Measurements from ENCODE around the gene PLA2R1. TPM values are rescaled to one million over a fixed set of nuclear protein-coding genes. Genes with fewer than 3 reads are reported as not detected.

PLA2R1 gene
- polyA plus RNA-seq, 4 donors = 3.3 to 24.6 (median 4.3) TPM

- peaks cover 0 to 17% (median 12%) of the 10 kb centered on the region in 3 donors for H3K36me3 ChIP-seq (ENCODE audit: control insufficient read depth in 3 of 3, insufficient read depth in 2 of 3, low read depth in 1 of 3, low read length in 3 of 3)
- no peak overlapping the region for H3K27ac ChIP-seq (ENCODE audit: low read depth in 1 of 3, low read length in 2 of 3)
- no peaks in the 10 kb centered on the region for H3K27me3 ChIP-seq (ENCODE audit: control insufficient read depth in 3 of 3, insufficient read depth in 3 of 3, low read length in 3 of 3)
- WGBS, 3 donors = 28 to 52% (median 41%) methylated on average over 2 of the region's 2 CpGs
- H3K4me1 ChIP-seq (ENCODE audit: control insufficient read depth in 3 of 3, insufficient read depth in 2 of 3, low read depth in 1 of 3, low read length in 2 of 3) = peaks cover 0 to under 1% (median 0%) of the 10 kb centered on the region in 3 donors
- FAIRE-seq (no peak), DNase-seq (no peak)
- no peak overlapping the region for H3K4me3 ChIP-seq (ENCODE audit: low read depth in 1 of 3, low read length in 3 of 3)
- no peaks in the 10 kb centered on the region for H3K9me3 ChIP-seq (ENCODE audit: control insufficient read depth in 2 of 2, insufficient read depth in 1 of 2, low read depth in 1 of 2, low read length in 1 of 2)
Measured at GRCh38 chr2:160014227-160014626, 48.2 kb downstream of the PLA2R1 start.

- no peaks in the 10 kb centered on the region for H3K9me3 ChIP-seq (ENCODE audit: control insufficient read depth in 2 of 2, insufficient read depth in 1 of 2, low read depth in 1 of 2, low read length in 1 of 2)
- no peak overlapping the region for H3K4me3 ChIP-seq (ENCODE audit: low read depth in 1 of 3, low read length in 3 of 3)
- no peaks in the 10 kb centered on the region for H3K27me3 ChIP-seq (ENCODE audit: control insufficient read depth in 3 of 3, insufficient read depth in 3 of 3, low read length in 3 of 3)
- 67 to 75% (median 72%) methylated on average over 5 of the region's 5 CpGs for WGBS, 3 donors
- peaks cover 0 to 20% (median 18%) of the 10 kb centered on the region in 3 donors for H3K36me3 ChIP-seq (ENCODE audit: control insufficient read depth in 3 of 3, insufficient read depth in 2 of 3, low read depth in 1 of 3, low read length in 3 of 3)
- no peaks in the 10 kb centered on the region for H3K4me1 ChIP-seq (ENCODE audit: control insufficient read depth in 3 of 3, insufficient read depth in 2 of 3, low read depth in 1 of 3, low read length in 2 of 3)
- DNase-seq (no peak), FAIRE-seq (no peak)
- no peak overlapping the region for H3K27ac ChIP-seq (ENCODE audit: low read depth in 1 of 3, low read length in 2 of 3)
Measured at GRCh38 chr2:160010361-160011145, 51.9 kb downstream of the PLA2R1 start.

GRCh38 chr2:160007111-160007510 is 55.3 kb downstream of the PLA2R1 start:
- Histone ChIP-seq H3K4me3 (ENCODE audit: low read depth in 1 of 3, low read length in 3 of 3) (no peak overlapping the region), H3K9me3 (ENCODE audit: control insufficient read depth in 2 of 2, insufficient read depth in 1 of 2, low read depth in 1 of 2, low read length in 1 of 2) (no peaks in the 10 kb centered on the region), H3K4me1 (ENCODE audit: control insufficient read depth in 3 of 3, insufficient read depth in 2 of 3, low read depth in 1 of 3, low read length in 2 of 3) (no peaks in the 10 kb centered on the region), H3K27ac (ENCODE audit: low read depth in 1 of 3, low read length in 2 of 3) (no peak overlapping the region), H3K27me3 (ENCODE audit: control insufficient read depth in 3 of 3, insufficient read depth in 3 of 3, low read length in 3 of 3) (no peaks in the 10 kb centered on the region), H3K36me3 (ENCODE audit: control insufficient read depth in 3 of 3, insufficient read depth in 2 of 3, low read depth in 1 of 3, low read length in 3 of 3) (peaks cover 2 to 29% (median 23%) of the 10 kb centered on the region in 3 donors)
- FAIRE-seq (no peak), DNase-seq (no peak)
- 83 to 90% (median 88%) methylated on average over 5 of the region's 5 CpGs for WGBS, 3 donors

GRCh38 chr2:160006475-160006874 is 55.9 kb downstream of the PLA2R1 start:
- 65 to 90% (median 70%) methylated on average over 2 of the region's 2 CpGs for WGBS, 3 donors
- Histone ChIP-seq H3K9me3 (ENCODE audit: control insufficient read depth in 2 of 2, insufficient read depth in 1 of 2, low read depth in 1 of 2, low read length in 1 of 2) (no peaks in the 10 kb centered on the region), H3K27me3 (ENCODE audit: control insufficient read depth in 3 of 3, insufficient read depth in 3 of 3, low read length in 3 of 3) (no peaks in the 10 kb centered on the region), H3K4me3 (ENCODE audit: low read depth in 1 of 3, low read length in 3 of 3) (no peak overlapping the region), H3K27ac (ENCODE audit: low read depth in 1 of 3, low read length in 2 of 3) (no peak overlapping the region), H3K36me3 (ENCODE audit: control insufficient read depth in 3 of 3, insufficient read depth in 2 of 3, low read depth in 1 of 3, low read length in 3 of 3) (peaks cover 2 to 28% (median 18%) of the 10 kb centered on the region in 3 donors), H3K4me1 (ENCODE audit: control insufficient read depth in 3 of 3, insufficient read depth in 2 of 3, low read depth in 1 of 3, low read length in 2 of 3) (no peaks in the 10 kb centered on the region)
- DNase-seq (peak in 1 of 2 donors; percentile 8), FAIRE-seq (no peak)

GRCh38 chr2:160005908-160006307 is 56.5 kb downstream of the PLA2R1 start:
- Histone ChIP-seq H3K36me3 (ENCODE audit: control insufficient read depth in 3 of 3, insufficient read depth in 2 of 3, low read depth in 1 of 3, low read length in 3 of 3) (peaks cover 2 to 28% (median 18%) of the 10 kb centered on the region in 3 donors), H3K27ac (ENCODE audit: low read depth in 1 of 3, low read length in 2 of 3) (no peak overlapping the region), H3K4me3 (ENCODE audit: low read depth in 1 of 3, low read length in 3 of 3) (no peak overlapping the region), H3K9me3 (ENCODE audit: control insufficient read depth in 2 of 2, insufficient read depth in 1 of 2, low read depth in 1 of 2, low read length in 1 of 2) (no peaks in the 10 kb centered on the region), H3K27me3 (ENCODE audit: control insufficient read depth in 3 of 3, insufficient read depth in 3 of 3, low read length in 3 of 3) (no peaks in the 10 kb centered on the region), H3K4me1 (ENCODE audit: control insufficient read depth in 3 of 3, insufficient read depth in 2 of 3, low read depth in 1 of 3, low read length in 2 of 3) (no peaks in the 10 kb centered on the region)
- FAIRE-seq (no peak), DNase-seq (peak in 1 of 2 donors; percentile 6)
- 80 to 84% (median 84%) methylated on average over 3 of the region's 3 CpGs for WGBS, 3 donors

- DNase-seq (no peak), FAIRE-seq (no peak)
- 94 to 98% (median 96%) methylated on average over 5 of the region's 5 CpGs for whole genome bisulfite sequencing, 3 donors
- Histone ChIP-seq H3K4me3 (ENCODE audit: low read depth in 1 of 3, low read length in 3 of 3) (no peak overlapping the region), H3K36me3 (ENCODE audit: control insufficient read depth in 3 of 3, insufficient read depth in 2 of 3, low read depth in 1 of 3, low read length in 3 of 3) (peaks cover 2 to 25% (median 15%) of the 10 kb centered on the region in 3 donors), H3K4me1 (ENCODE audit: control insufficient read depth in 3 of 3, insufficient read depth in 2 of 3, low read depth in 1 of 3, low read length in 2 of 3) (no peaks in the 10 kb centered on the region), H3K27me3 (ENCODE audit: control insufficient read depth in 3 of 3, insufficient read depth in 3 of 3, low read length in 3 of 3) (no peaks in the 10 kb centered on the region), H3K9me3 (ENCODE audit: control insufficient read depth in 2 of 2, insufficient read depth in 1 of 2, low read depth in 1 of 2, low read length in 1 of 2) (no peaks in the 10 kb centered on the region), H3K27ac (ENCODE audit: low read depth in 1 of 3, low read length in 2 of 3) (no peak overlapping the region)
Measured at GRCh38 chr2:160005476-160005875, 56.9 kb downstream of the PLA2R1 start.

- no peak for DNase-seq
- no peak overlapping the region for H3K4me3 ChIP-seq (ENCODE audit: low read depth in 1 of 3, low read length in 3 of 3)
- peaks cover 0 to 5% of the 10 kb centered on the region in 2 donors for H3K9me3 ChIP-seq (ENCODE audit: control insufficient read depth in 2 of 2, insufficient read depth in 1 of 2, low read depth in 1 of 2, low read length in 1 of 2)
- peaks cover 0 to 9% (median 2%) of the 10 kb centered on the region in 3 donors for H3K36me3 ChIP-seq (ENCODE audit: control insufficient read depth in 3 of 3, insufficient read depth in 2 of 3, low read depth in 1 of 3, low read length in 3 of 3)
- FAIRE-seq = no peak
- WGBS, 3 donors = 85 to 90% (median 87%) methylated on average over 3 of the region's 3 CpGs
- no peak overlapping the region for H3K27ac ChIP-seq (ENCODE audit: low read depth in 1 of 3, low read length in 2 of 3)
- no peaks in the 10 kb centered on the region for H3K4me1 ChIP-seq (ENCODE audit: control insufficient read depth in 3 of 3, insufficient read depth in 2 of 3, low read depth in 1 of 3, low read length in 2 of 3)
- H3K27me3 ChIP-seq (ENCODE audit: control insufficient read depth in 3 of 3, insufficient read depth in 3 of 3, low read length in 3 of 3) = no peaks in the 10 kb centered on the region
Measured at GRCh38 chr2:159998961-159999360, 63.5 kb downstream of the PLA2R1 start.

GRCh38 chr2:159998243-159998642 is 64.2 kb downstream of the PLA2R1 start:
- no peak for DNase-seq

More at GRCh38 chr2:159998243-159998642, 64.2 kb downstream of the PLA2R1 start:
- peaks cover 0 to 9% (median 2%) of the 10 kb centered on the region in 3 donors for H3K36me3 ChIP-seq (ENCODE audit: control insufficient read depth in 3 of 3, insufficient read depth in 2 of 3, low read depth in 1 of 3, low read length in 3 of 3)
- no peaks in the 10 kb centered on the region for H3K27me3 ChIP-seq (ENCODE audit: control insufficient read depth in 3 of 3, insufficient read depth in 3 of 3, low read length in 3 of 3)
- FAIRE-seq = no peak
- no peaks in the 10 kb centered on the region for H3K4me1 ChIP-seq (ENCODE audit: control insufficient read depth in 3 of 3, insufficient read depth in 2 of 3, low read depth in 1 of 3, low read length in 2 of 3)
- WGBS, 3 donors = 91 to 97% (median 95%) methylated on average over 2 of the region's 2 CpGs
- H3K9me3 ChIP-seq (ENCODE audit: control insufficient read depth in 2 of 2, insufficient read depth in 1 of 2, low read depth in 1 of 2, low read length in 1 of 2) = peaks cover 0 to 5% of the 10 kb centered on the region in 2 donors
- H3K27ac ChIP-seq (ENCODE audit: low read depth in 1 of 3, low read length in 2 of 3) = no peak overlapping the region
- no peak overlapping the region for H3K4me3 ChIP-seq (ENCODE audit: low read depth in 1 of 3, low read length in 3 of 3)
